ENCODE data around the gene GARIN3. TPM values are rescaled to one million over a fixed set of nuclear protein-coding genes. Genes with fewer than 3 reads are reported as not detected.

Gene GARIN3
- total and polyA plus RNA-seq, 2 donors (not counting 1 experiment from before 2014, with no cell fraction given) = not detected

DNA sequence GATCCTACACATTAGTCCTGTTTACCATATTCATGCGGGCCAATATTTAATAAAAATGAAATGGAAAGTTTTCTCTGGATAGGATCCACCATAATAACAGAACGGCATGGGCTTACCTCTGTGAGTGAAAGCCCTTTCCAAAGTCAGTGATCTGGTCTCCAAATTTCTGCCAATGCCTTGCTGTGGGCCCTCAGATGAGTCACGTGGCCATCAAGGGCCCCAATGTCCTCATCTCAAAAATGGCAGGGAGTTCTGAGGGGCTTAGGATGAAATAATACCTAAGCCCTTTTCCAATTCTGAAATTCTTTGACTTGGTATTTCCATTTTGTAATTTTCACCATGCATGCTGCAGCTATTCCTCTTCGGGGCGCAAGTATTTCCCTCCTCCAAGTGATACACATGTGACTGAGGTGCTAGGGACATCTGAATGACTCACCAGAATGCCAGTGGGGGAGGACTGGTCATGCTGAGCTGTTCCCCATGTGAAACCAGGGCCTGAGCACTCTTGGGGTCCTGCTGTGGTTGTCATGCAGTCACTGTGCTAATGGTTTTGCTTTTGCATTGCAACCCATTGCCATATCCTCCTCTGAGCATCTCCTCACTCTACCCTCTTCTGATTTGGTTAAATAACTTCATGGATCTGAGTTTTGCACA is 49.6 kb upstream of the GARIN3 start:
- H3K4me1 ChIP-seq (ENCODE audit: control insufficient read depth in 2 of 2, insufficient read depth in 2 of 2, low read length in 2 of 2) = peaks cover 42 to 44% of the 10 kb centered on the region in 2 donors
- DNase-seq (no peak), ATAC-seq (ENCODE audit: low read depth) (no peak)
- peak overlapping the region in 1 of 2 donors; percentile 60 for H3K27ac ChIP-seq (ENCODE audit: low read length in 2 of 2)
- H4K20me1 ChIP-seq (ENCODE audit: control insufficient read depth, insufficient read depth, low read length, poor library complexity, severe bottlenecking) = no peaks in the 10 kb centered on the region
- no peak overlapping the region for H3K4me3 ChIP-seq (ENCODE audit: control extremely low read depth in 1 of 5, extremely low read depth in 1 of 5, insufficient read depth in 1 of 5, low read depth in 2 of 5, low read length in 4 of 5)
- ChIA-PET CTCF (interaction anchor here (1.0 to 3.0 kb wide), 2 partner anchors 39 to 97 kb away, joined by 3 to 16 read pairs; no protein-coding TSS in a partner anchor), POLR2A (no interaction called here)
- H3K4me2 ChIP-seq (replicated peaks; ENCODE audit: low read depth, low read length, poor library complexity, severe bottlenecking) = peak overlapping the region; percentile 72
- no peaks in the 10 kb centered on the region for H3K9me3 Mint-ChIP-seq (ENCODE audit: insufficient read depth)
- H3K4me1 Mint-ChIP-seq = peaks cover 58% of the 10 kb centered on the region
- no peaks in the 10 kb centered on the region for H3K36me3 ChIP-seq (replicated peaks in 1 of 2; ENCODE audit: control extremely low read depth in 1 of 2, control insufficient read depth in 1 of 2, extremely low read depth in 1 of 2, insufficient read depth in 2 of 2, low read length in 1 of 2)
- H3K9ac ChIP-seq (ENCODE audit: low read length) = peak overlapping the region; percentile 48
- TF ChIP-seq CTCF (IDR thresholded peaks at IDR 0.05) (no peak), EZH2 (IDR thresholded peaks at IDR 0.05; ENCODE audit: borderline replicate concordance, insufficient read depth, low read depth, low read length, poor library complexity, severe bottlenecking) (no peak)
- no peaks in the 10 kb centered on the region for H3K27me3 ChIP-seq (replicated peaks in 1 of 4; ENCODE audit: control extremely low read depth in 1 of 4, control insufficient read depth in 3 of 4, insufficient read depth in 4 of 4, low read length in 3 of 4)
- intact Hi-C loops (cut with micrococcal nuclease) = loop anchor here (5.0 kb wide), 2 partner anchors 37 to 43 kb away; no protein-coding TSS in a partner anchor
- WGBS (ENCODE audit: insufficient coverage) = 62% methylated on average over 2 of the region's 5 CpGs
- peak overlapping the region; percentile 75 for H3K4me3 Mint-ChIP-seq
- H3K9me3 ChIP-seq (ENCODE audit: control extremely low read depth in 1 of 3, control insufficient read depth in 2 of 3, insufficient read depth in 1 of 3, low read length in 2 of 3) = no peaks in the 10 kb centered on the region
- H3K79me2 ChIP-seq (ENCODE audit: control insufficient read depth, insufficient read depth, low read length) = no peaks in the 10 kb centered on the region
- no peaks in the 10 kb centered on the region for H3K27me3 Mint-ChIP-seq
- no peak overlapping the region for H2AFZ ChIP-seq (ENCODE audit: insufficient read depth, low read depth, low read length, poor library complexity, severe bottlenecking)
- H3K27ac Mint-ChIP-seq = peak overlapping the region; percentile 29

GRCh38 chr5:157214861-157215513 is 48.9 kb upstream of the GARIN3 start:
- no peaks in the 10 kb centered on the region for H3K36me3 ChIP-seq (replicated peaks in 1 of 2; ENCODE audit: control extremely low read depth in 1 of 2, control insufficient read depth in 1 of 2, extremely low read depth in 1 of 2, insufficient read depth in 2 of 2, low read length in 1 of 2)
- TF ChIP-seq EZH2 (IDR thresholded peaks at IDR 0.05; ENCODE audit: borderline replicate concordance, insufficient read depth, low read depth, low read length, poor library complexity, severe bottlenecking) = no peak
- TF ChIP-seq CTCF (IDR thresholded peaks at IDR 0.05) = no peak
- no peaks in the 10 kb centered on the region for H3K9me3 ChIP-seq (ENCODE audit: control extremely low read depth in 1 of 3, control insufficient read depth in 2 of 3, insufficient read depth in 1 of 3, low read length in 2 of 3)
- intact Hi-C loops (cut with micrococcal nuclease) = loop anchor here (5.0 kb wide), 2 partner anchors 37 to 43 kb away; no protein-coding TSS in a partner anchor
- ATAC-seq (ENCODE audit: low read depth) (peak; percentile 66), DNase-seq (peak; percentile 50)
- peak overlapping the region; percentile 32 for H2AFZ ChIP-seq (ENCODE audit: insufficient read depth, low read depth, low read length, poor library complexity, severe bottlenecking)
- no peaks in the 10 kb centered on the region for H3K27me3 ChIP-seq (replicated peaks in 1 of 4; ENCODE audit: control extremely low read depth in 1 of 4, control insufficient read depth in 3 of 4, insufficient read depth in 4 of 4, low read length in 3 of 4)
- peak overlapping the region; percentile 48 for H3K9ac ChIP-seq (ENCODE audit: low read length)
- H3K27me3 Mint-ChIP-seq = no peaks in the 10 kb centered on the region
- H3K79me2 ChIP-seq (ENCODE audit: control insufficient read depth, insufficient read depth, low read length) = no peaks in the 10 kb centered on the region
- peak overlapping the region; percentile 75 for H3K4me3 Mint-ChIP-seq
- no peaks in the 10 kb centered on the region for H3K9me3 Mint-ChIP-seq (ENCODE audit: insufficient read depth)
- H3K27ac ChIP-seq (ENCODE audit: low read length in 2 of 2) = peak overlapping the region in 1 of 2 donors; percentile 60
- no peaks in the 10 kb centered on the region for H4K20me1 ChIP-seq (ENCODE audit: control insufficient read depth, insufficient read depth, low read length, poor library complexity, severe bottlenecking)
- H3K4me1 ChIP-seq (ENCODE audit: control insufficient read depth in 2 of 2, insufficient read depth in 2 of 2, low read length in 2 of 2) = peaks cover 42 to 44% of the 10 kb centered on the region in 2 donors
- POLR2A ChIA-PET = no interaction called here
- WGBS (ENCODE audit: insufficient coverage) = 43% methylated on average over 5 of the region's 10 CpGs
- CTCF ChIA-PET = interaction anchor here (3.0 kb wide), 1 partner anchor 39 kb away, joined by 16 read pairs; no protein-coding TSS in a partner anchor
- H3K4me3 ChIP-seq (ENCODE audit: control extremely low read depth in 1 of 5, extremely low read depth in 1 of 5, insufficient read depth in 1 of 5, low read depth in 2 of 5, low read length in 4 of 5) = peak overlapping the region in 3 of 5 experiments; percentile 12 to 41 (median 29)
- peaks cover 59% of the 10 kb centered on the region for H3K4me1 Mint-ChIP-seq
- H3K27ac Mint-ChIP-seq = peak overlapping the region; percentile 29
- peak overlapping the region; percentile 72 for H3K4me2 ChIP-seq (replicated peaks; ENCODE audit: low read depth, low read length, poor library complexity, severe bottlenecking)

Data from B cell (primary cell).